ENCODE results near the gene JAG1.

Gene JAG1

GRCh38 chr20:10662661-10663458 lies 10.9 kb downstream of the JAG1 start:
- no peak for ATAC-seq
- TF ChIP-seq OSR1 (CRISPR knock-in tag; IDR thresholded peaks at IDR 0.05), result no peak
- TF ChIP-seq PATZ1 (CRISPR knock-in tag; IDR thresholded peaks at IDR 0.05; ENCODE audit: borderline replicate concordance), result no peak

- TF ChIP-seq ZNF70 (CRISPR knock-in tag; IDR thresholded peaks at IDR 0.05) (no peak), ZNF565 (CRISPR knock-in tag; conservative IDR thresholded peaks at IDR 0.05; ENCODE audit: low read depth) (no peak), TSHZ2 (CRISPR knock-in tag; IDR thresholded peaks at IDR 0.05) (no peak)
- no peak for ATAC-seq
Measured at GRCh38 chr20:10662151-10662550, 11.6 kb downstream of the JAG1 start.

GRCh38 chr20:10661261-10661660 lies 12.5 kb downstream of the JAG1 start:
- ATAC-seq, result no peak

GRCh38 chr20:10660661-10661060 lies 13.1 kb downstream of the JAG1 start:
- ATAC-seq, result no peak
- TF ChIP-seq TCF4 (CRISPR knock-in tag; IDR thresholded peaks at IDR 0.05; ENCODE audit: borderline replicate concordance) (no peak), ESRRG (CRISPR knock-in tag; IDR thresholded peaks at IDR 0.05) (no peak), ZNF8 (CRISPR knock-in tag; IDR thresholded peaks at IDR 0.05) (no peak), CREB5 (CRISPR knock-in tag; IDR thresholded peaks at IDR 0.05; ENCODE audit: low read depth) (no peak), ISL1 (CRISPR knock-in tag; IDR thresholded peaks at IDR 0.05) (no peak), RARB (CRISPR knock-in tag; IDR thresholded peaks at IDR 0.05) (no peak), ZNF565 (CRISPR knock-in tag; conservative IDR thresholded peaks at IDR 0.05; ENCODE audit: low read depth) (no peak), ZNF70 (CRISPR knock-in tag; IDR thresholded peaks at IDR 0.05) (no peak), CSDC2 (CRISPR knock-in tag; IDR thresholded peaks at IDR 0.05) (no peak)

More at GRCh38 chr20:10661261-10661660, 12.5 kb downstream of the JAG1 start:
- TF ChIP-seq CSDC2 (CRISPR knock-in tag; IDR thresholded peaks at IDR 0.05) (no peak), ZFP3 (CRISPR knock-in tag; IDR thresholded peaks at IDR 0.05) (no peak), TSHZ2 (CRISPR knock-in tag; IDR thresholded peaks at IDR 0.05) (no peak), GLIS3 (CRISPR knock-in tag; IDR thresholded peaks at IDR 0.05) (no peak), PATZ1 (CRISPR knock-in tag; IDR thresholded peaks at IDR 0.05; ENCODE audit: borderline replicate concordance) (no peak)
